Measurements from ENCODE around the gene TECR. TPM values are rescaled to one million over a fixed set of nuclear protein-coding genes. Genes with fewer than 3 reads are reported as not detected.
"Not testable (repeated sequence)": the region's sequence is repeated elsewhere in the genome, so short reads cannot be mapped to it uniquely, and the experiment has no call there.

Gene TECR
- total and polyA plus RNA-seq, 2 of the 13 experiments (the other 11 are each of a cell fraction or from before 2014, with no cell fraction given): 54.9 to 121 TPM

DNA sequence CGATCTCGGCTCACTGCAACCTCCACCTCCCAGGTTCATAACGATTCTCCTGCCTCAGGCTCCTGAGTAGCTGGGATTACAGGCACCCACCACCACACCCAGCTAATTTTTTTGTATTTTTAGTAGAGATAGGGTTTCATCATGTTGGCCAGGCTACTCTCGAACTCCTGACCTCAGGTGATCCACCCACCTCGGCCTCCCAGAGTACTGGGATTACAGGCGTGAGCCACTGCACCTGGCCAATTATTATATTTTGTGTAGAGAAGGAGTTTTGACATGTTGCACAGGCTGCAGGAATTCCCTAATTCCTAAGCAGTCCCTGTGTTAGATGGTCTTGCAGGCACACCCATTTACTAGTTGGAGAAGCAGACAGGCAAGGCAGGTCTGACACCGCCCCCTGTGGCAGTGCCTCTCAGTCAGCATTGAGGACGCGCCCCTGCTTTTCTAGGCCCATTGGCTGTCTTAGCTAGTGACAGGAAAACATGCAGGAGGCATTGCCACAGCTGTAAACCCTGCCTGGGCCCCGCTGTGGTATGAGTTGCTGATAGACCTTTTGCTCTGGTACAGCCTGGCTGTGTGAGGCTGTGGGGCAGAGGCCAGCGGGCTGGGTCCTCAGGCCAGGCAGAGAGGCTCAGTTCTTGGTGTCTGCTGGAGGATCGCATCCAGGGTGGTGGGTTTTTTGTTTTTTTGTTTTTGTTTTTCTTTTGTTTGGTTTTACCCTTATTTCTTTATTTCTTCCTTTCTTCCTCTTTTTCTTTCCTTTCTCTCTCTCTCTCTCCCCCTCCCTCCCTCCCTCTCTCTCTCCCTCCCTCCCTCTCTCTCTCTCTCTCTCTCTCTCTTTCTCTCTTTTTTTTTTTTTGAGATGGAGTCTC is 22.0 kb downstream of the TECR start (continued):
- TF ChIP-seq BORCS8-MEF2B (CRISPR knock-in tag; IDR thresholded peaks at IDR 0.05): 0 out of 2 replicates have a peak, but pooled peaks have one; percentile 49
- TF ChIP-seq, protein P1, sequence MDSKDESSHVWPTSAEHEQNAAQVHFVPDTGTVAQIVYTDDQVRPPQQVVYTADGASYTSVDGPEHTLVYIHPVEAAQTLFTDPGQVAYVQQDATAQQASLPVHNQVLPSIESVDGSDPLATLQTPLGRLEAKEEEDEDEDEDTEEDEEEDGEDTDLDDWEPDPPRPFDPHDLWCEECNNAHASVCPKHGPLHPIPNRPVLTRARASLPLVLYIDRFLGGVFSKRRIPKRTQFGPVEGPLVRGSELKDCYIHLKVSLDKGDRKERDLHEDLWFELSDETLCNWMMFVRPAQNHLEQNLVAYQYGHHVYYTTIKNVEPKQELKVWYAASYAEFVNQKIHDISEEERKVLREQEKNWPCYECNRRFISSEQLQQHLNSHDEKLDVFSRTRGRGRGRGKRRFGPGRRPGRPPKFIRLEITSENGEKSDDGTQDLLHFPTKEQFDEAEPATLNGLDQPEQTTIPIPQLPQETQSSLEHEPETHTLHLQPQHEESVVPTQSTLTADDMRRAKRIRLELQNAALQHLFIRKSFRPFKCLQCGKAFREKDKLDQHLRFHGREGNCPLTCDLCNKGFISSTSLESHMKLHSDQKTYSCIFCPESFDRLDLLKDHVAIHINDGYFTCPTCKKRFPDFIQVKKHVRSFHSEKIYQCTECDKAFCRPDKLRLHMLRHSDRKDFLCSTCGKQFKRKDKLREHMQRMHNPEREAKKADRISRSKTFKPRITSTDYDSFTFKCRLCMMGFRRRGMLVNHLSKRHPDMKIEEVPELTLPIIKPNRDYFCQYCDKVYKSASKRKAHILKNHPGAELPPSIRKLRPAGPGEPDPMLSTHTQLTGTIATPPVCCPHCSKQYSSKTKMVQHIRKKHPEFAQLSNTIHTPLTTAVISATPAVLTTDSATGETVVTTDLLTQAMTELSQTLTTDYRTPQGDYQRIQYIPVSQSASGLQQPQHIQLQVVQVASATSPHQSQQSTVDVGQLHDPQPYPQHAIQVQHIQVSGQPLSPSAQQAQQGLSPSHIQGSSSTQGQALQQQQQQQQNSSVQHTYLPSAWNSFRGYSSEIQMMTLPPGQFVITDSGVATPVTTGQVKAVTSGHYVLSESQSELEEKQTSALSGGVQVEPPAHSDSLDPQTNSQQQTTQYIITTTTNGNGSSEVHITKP (CRISPR knock-in tag; IDR thresholded peaks at IDR 0.05; ENCODE audit: low read depth): peak; percentile 75; the same call in 1 of the 2 replicates
- TF ChIP-seq MYC (CRISPR knock-in tag; IDR thresholded peaks at IDR 0.05; ENCODE audit: borderline replicate concordance): peak; percentile 34; the same call in 1 of the 2 replicates
- 0 out of 2 replicates have a peak, but pooled peaks have one; percentile 49 for TF ChIP-seq ZNF644 (CRISPR knock-in tag; IDR thresholded peaks at IDR 0.05; ENCODE audit: low read depth)
- peak; percentile 39; the same call in 1 of the 2 replicates for TF ChIP-seq FOXK1 (CRISPR knock-in tag; IDR thresholded peaks at IDR 0.05; ENCODE audit: borderline replicate concordance, low read depth)
- TF ChIP-seq ZNF614 (CRISPR knock-in tag; IDR thresholded peaks at IDR 0.05; ENCODE audit: borderline replicate concordance): peak; percentile 68
- peak; percentile 66; the same call in 1 of the 2 replicates for TF ChIP-seq HDAC2 (CRISPR knock-in tag; IDR thresholded peaks at IDR 0.05)
- TF ChIP-seq, protein P2, sequence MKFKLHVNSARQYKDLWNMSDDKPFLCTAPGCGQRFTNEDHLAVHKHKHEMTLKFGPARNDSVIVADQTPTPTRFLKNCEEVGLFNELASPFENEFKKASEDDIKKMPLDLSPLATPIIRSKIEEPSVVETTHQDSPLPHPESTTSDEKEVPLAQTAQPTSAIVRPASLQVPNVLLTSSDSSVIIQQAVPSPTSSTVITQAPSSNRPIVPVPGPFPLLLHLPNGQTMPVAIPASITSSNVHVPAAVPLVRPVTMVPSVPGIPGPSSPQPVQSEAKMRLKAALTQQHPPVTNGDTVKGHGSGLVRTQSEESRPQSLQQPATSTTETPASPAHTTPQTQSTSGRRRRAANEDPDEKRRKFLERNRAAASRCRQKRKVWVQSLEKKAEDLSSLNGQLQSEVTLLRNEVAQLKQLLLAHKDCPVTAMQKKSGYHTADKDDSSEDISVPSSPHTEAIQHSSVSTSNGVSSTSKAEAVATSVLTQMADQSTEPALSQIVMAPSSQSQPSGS (CRISPR knock-in tag; IDR thresholded peaks at IDR 0.05): peak; percentile 28; the same call in 1 of the 2 replicates
- TF ChIP-seq, protein P3, sequence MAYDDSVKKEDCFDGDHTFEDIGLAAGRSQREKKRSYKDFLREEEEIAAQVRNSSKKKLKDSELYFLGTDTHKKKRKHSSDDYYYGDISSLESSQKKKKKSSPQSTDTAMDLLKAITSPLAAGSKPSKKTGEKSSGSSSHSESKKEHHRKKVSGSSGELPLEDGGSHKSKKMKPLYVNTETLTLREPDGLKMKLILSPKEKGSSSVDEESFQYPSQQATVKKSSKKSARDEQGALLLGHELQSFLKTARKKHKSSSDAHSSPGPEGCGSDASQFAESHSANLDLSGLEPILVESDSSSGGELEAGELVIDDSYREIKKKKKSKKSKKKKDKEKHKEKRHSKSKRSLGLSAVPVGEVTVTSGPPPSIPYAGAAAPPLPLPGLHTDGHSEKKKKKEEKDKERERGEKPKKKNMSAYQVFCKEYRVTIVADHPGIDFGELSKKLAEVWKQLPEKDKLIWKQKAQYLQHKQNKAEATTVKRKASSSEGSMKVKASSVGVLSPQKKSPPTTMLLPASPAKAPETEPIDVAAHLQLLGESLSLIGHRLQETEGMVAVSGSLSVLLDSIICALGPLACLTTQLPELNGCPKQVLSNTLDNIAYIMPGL (CRISPR knock-in tag; IDR thresholded peaks at IDR 0.05; ENCODE audit: borderline replicate concordance in 1 of 2, low read depth in 1 of 2): peak; percentile 62 to 90; a peak in 3 of 4 replicates
- TF ChIP-seq RBAK (CRISPR knock-in tag; IDR thresholded peaks at IDR 0.05): 0 out of 2 replicates have a peak, but pooled peaks have one; percentile 73
- TF ChIP-seq, protein P4, sequence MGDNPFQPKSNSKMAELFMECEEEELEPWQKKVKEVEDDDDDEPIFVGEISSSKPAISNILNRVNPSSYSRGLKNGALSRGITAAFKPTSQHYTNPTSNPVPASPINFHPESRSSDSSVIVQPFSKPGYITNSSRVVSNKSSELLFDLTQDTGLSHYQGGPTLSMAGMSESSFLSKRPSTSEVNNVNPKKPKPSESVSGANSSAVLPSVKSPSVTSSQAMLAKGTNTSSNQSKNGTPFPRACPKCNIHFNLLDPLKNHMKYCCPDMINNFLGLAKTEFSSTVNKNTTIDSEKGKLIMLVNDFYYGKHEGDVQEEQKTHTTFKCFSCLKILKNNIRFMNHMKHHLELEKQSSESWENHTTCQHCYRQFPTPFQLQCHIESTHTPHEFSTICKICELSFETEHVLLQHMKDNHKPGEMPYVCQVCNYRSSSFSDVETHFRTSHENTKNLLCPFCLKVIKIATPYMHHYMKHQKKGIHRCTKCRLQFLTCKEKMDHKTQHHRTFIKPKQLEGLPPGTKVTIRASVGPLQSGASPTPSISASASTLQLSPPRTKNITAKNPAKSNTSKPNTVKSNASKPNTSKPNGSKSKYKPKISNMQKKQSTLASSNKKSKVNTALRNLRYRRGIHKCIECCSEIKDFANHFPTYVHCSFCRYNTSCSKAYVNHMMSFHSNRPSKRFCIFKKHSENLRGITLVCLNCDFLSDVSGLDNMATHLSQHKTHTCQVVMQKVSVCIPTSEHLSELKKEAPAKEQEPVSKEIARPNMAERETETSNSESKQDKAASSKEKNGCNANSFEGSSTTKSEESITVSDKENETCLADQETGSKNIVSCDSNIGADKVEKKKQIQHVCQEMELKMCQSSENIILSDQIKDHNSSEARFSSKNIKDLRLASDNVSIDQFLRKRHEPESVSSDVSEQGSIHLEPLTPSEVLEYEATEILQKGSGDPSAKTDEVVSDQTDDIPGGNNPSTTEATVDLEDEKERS (CRISPR knock-in tag; IDR thresholded peaks at IDR 0.05): 0 out of 2 replicates have a peak, but pooled peaks have one; percentile 47
- TF ChIP-seq, protein P5, sequence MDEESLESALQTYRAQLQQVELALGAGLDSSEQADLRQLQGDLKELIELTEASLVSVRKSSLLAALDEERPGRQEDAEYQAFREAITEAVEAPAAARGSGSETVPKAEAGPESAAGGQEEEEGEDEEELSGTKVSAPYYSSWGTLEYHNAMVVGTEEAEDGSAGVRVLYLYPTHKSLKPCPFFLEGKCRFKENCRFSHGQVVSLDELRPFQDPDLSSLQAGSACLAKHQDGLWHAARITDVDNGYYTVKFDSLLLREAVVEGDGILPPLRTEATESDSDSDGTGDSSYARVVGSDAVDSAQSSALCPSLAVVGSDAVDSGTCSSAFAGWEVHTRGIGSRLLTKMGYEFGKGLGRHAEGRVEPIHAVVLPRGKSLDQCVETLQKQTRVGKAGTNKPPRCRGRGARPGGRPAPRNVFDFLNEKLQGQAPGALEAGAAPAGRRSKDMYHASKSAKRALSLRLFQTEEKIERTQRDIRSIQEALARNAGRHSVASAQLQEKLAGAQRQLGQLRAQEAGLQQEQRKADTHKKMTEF (CRISPR knock-in tag; IDR thresholded peaks at IDR 0.05): peak; percentile 40; the same call in 1 of the 2 replicates
- TF ChIP-seq FOXP1 (IDR thresholded peaks at IDR 0.05): not testable (repeated sequence)
- TF ChIP-seq FOXP1 (CRISPR knock-in tag; IDR thresholded peaks at IDR 0.05): peak; percentile 55; the same call in 1 of the 2 replicates
- peak; percentile 25; the same call in 1 of the 2 replicates for TF ChIP-seq NFYC (CRISPR knock-in tag; IDR thresholded peaks at IDR 0.05)
